Measurements from ENCODE around the gene DGKI. TPM values are rescaled to one million over a fixed set of nuclear protein-coding genes. Genes with fewer than 3 reads are reported as not detected.
A peak's percentile ranks its signal among the peaks of the same experiment; 100 is the strongest.

Gene DGKI
- total RNA-seq, 1 experiment from 2014 or later, result 0.15 TPM

DNA sequence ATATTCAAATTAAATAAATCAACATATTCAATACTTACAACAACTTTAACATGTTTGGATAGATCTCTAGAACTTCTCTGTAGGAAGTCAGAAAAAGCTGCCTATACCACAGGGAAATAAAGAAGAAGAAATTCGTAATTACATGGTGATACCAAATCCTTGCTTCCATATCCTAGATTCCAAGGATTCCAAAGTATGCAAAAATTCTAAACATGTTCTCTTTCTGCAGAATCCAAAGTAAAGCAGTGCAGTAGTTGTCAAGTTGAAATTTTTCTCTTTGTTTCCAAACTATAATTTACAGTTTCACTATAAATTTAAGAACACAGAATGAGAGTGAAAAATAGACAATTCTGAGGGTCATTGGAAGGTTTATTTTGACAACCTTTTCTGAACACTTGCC lies 269.6 kb downstream of the DGKI start (continued):
- TF ChIP-seq SP1 (IDR thresholded peaks at IDR 0.05; ENCODE audit: low read depth) (no peak), EZH2 (IDR thresholded peaks at IDR 0.05) (no peak)

- DNase-seq (ENCODE audit: low read depth, low spot score), result no peak
- intact Hi-C loops (cut with micrococcal nuclease), result no loop called here
- no peak overlapping the region for H2AFZ ChIP-seq (ENCODE audit: low read depth, low read length, poor library complexity, severe bottlenecking)
These were observed 270.3 kb downstream of the DGKI start for GRCh38 chr7:137576481-137576880.

GRCh38 chr7:137574812-137575211 lies 272.0 kb downstream of the DGKI start:
- Histone ChIP-seq H3K79me2 (ENCODE audit: insufficient read depth, low read length) (no peaks in the 10 kb centered on the region), H3K9me2 (ENCODE audit: insufficient read depth) (no peaks in the 10 kb centered on the region), H3K36me3 (ENCODE audit: control insufficient read depth in 1 of 2, insufficient read depth in 2 of 2, low read length in 2 of 2) (no peaks in the 10 kb centered on the region), H3K4me3 (replicated peaks in 1 of 2; ENCODE audit: low read depth in 1 of 2, low read length in 2 of 2) (no peak overlapping the region), H3K27ac (ENCODE audit: low read depth, low read length) (no peak overlapping the region), H4K20me1 (ENCODE audit: insufficient read depth) (no peaks in the 10 kb centered on the region), H3K4me2 (ENCODE audit: low read length) (no peak overlapping the region), H3K9me3 (ENCODE audit: control insufficient read depth in 1 of 2, insufficient read depth in 1 of 2, low read depth in 1 of 2, low read length in 2 of 2) (no peaks in the 10 kb centered on the region), H3K4me1 (ENCODE audit: control insufficient read depth in 1 of 2, insufficient read depth in 2 of 2, low read length in 2 of 2) (peaks cover 0 to 7% of the 10 kb centered on the region in 2 experiments; a peak in 2 of 4 replicates), H3K9ac (ENCODE audit: low read length) (no peak overlapping the region), H2AFZ (ENCODE audit: low read depth, low read length, poor library complexity, severe bottlenecking) (no peak overlapping the region), H3K27me3 (ENCODE audit: insufficient read depth, low read length) (no peaks in the 10 kb centered on the region)
- ChIA-PET RAD21 (ENCODE audit: low non-redundant PET in 1 of 2, low total read pairs in 2 of 2, uncharacterized antibody in 2 of 2, unreplicated experiment in 2 of 2) (no interaction called here), POLR2A (no interaction called here), CTCF (no interaction called here)
- ATAC-seq (no peak), DNase-seq (ENCODE audit: low read depth, low spot score) (no peak)
- no TSS peak for BruUV-seq (replicated peaks)
- no peak for TF ChIP-seq EZH2phosphoT487 (IDR thresholded peaks at IDR 0.05; ENCODE audit: borderline replicate concordance)
- no peak for TF ChIP-seq FOSL1 (IDR thresholded peaks at IDR 0.05; ENCODE audit: low read depth)
- TF ChIP-seq POLR2A (IDR thresholded peaks at IDR 0.05; ENCODE audit: borderline replicate concordance, extremely low read depth, insufficient read depth, insufficient read length), result no peak
- TF ChIP-seq RAD21 (IDR thresholded peaks at IDR 0.05; ENCODE audit: low read depth), result no peak
- intact Hi-C loops (cut with micrococcal nuclease), result no loop called here

More at GRCh38 chr7:137576481-137576880, 270.3 kb downstream of the DGKI start:
- no peaks in the 10 kb centered on the region for H4K20me1 ChIP-seq (ENCODE audit: insufficient read depth)
- no peak overlapping the region for H3K4me2 ChIP-seq (ENCODE audit: low read length)
- H3K4me1 ChIP-seq (ENCODE audit: control insufficient read depth in 1 of 2, insufficient read depth in 2 of 2, low read length in 2 of 2), result peaks cover 0 to 15% of the 10 kb centered on the region in 2 experiments; a peak in 2 of 4 replicates
- H3K27me3 ChIP-seq (ENCODE audit: insufficient read depth, low read length), result no peaks in the 10 kb centered on the region
- TF ChIP-seq JUND (IDR thresholded peaks at IDR 0.05) (0 out of 2 replicates have a peak, but pooled peaks have one; percentile 10), EZH2phosphoT487 (IDR thresholded peaks at IDR 0.05; ENCODE audit: borderline replicate concordance) (no peak), FOSL1 (IDR thresholded peaks at IDR 0.05; ENCODE audit: low read depth) (0 out of 2 replicates have a peak, but pooled peaks have one; percentile 17)
- ChIA-PET POLR2A (no interaction called here), CTCF (no interaction called here), RAD21 (ENCODE audit: low non-redundant PET in 1 of 2, low total read pairs in 2 of 2, uncharacterized antibody in 2 of 2, unreplicated experiment in 2 of 2) (no interaction called here)
- H3K27ac ChIP-seq (ENCODE audit: low read depth, low read length), result no peak overlapping the region
- no peak overlapping the region for H3K9ac ChIP-seq (ENCODE audit: low read length)
- no peaks in the 10 kb centered on the region for H3K36me3 ChIP-seq (ENCODE audit: control insufficient read depth in 1 of 2, insufficient read depth in 2 of 2, low read length in 2 of 2)
- no TSS peak for BruUV-seq (replicated peaks)
- no peaks in the 10 kb centered on the region for H3K79me2 ChIP-seq (ENCODE audit: insufficient read depth, low read length)
- ATAC-seq, result no peak
- no peaks in the 10 kb centered on the region for H3K9me3 ChIP-seq (ENCODE audit: control insufficient read depth in 1 of 2, insufficient read depth in 1 of 2, low read depth in 1 of 2, low read length in 2 of 2)
- no peaks in the 10 kb centered on the region for H3K9me2 ChIP-seq (ENCODE audit: insufficient read depth)
- no peak overlapping the region for H3K4me3 ChIP-seq (replicated peaks in 1 of 2; ENCODE audit: low read depth in 1 of 2, low read length in 2 of 2)

Measured in HCT116 (cell line).